Right atrium auricular region (tissue), 2 donors: ENCODE measurements around the gene CPNE7. TPM values are rescaled to one million over a fixed set of nuclear protein-coding genes. Genes with fewer than 3 reads are reported as not detected.

Experiments
- DNase-seq: peaks from one replicate; pipeline ENCODE4 v3.0.0-alpha.2; 2019; ENCODE audit warnings: low spot score
- H3K27ac ChIP-seq, 2 donors: fragments of 200-600 bp; sonication (generic); 1 replicate in 1 of 2; 2 replicates in 1 of 2; pipeline ENCODE4 v1.5.1; 2016 to 2019
- H3K27me3 ChIP-seq, 2 donors: fragments of 200-600 bp; sonication (generic); one replicate each; pipeline versions ENCODE4 v1.5.1 to v1.6.0; 2017 to 2019
- H3K36me3 ChIP-seq: fragments of 200-600 bp; sonication (generic); one replicate; pipeline ENCODE4 v1.5.1; 2016
- H3K4me1 ChIP-seq, 2 donors: fragments of 200-600 bp; sonication (generic); one replicate each; pipeline versions ENCODE4 v1.5.1 to v1.6.0; 2017 to 2019
- H3K4me3 ChIP-seq, 2 donors: fragments of 200-600 bp; sonication (generic); 1 replicate in 1 of 2; 2 replicates in 1 of 2; pipeline ENCODE4 v1.5.1; 2017 to 2019; ENCODE audit warnings: mild to moderate bottlenecking in 1 of 2, moderate library complexity in 1 of 2
- H3K9me3 ChIP-seq, 2 donors: fragments of 200-600 bp; sonication (generic); one replicate each; pipeline ENCODE4 v1.5.1; 2019
- total RNA-seq, 2 donors: library from RNA; depleted of rRNA; stranded (reverse); fragments of >200 nt; gene quantifications; one replicate each; pipeline ENCODE4 v1.1.0, GENCODE V29; 2016
- TF ChIP-seq, protein P1 (sequence below), 2 donors: fragments of 200-600 bp; sonication (generic); IDR thresholded peaks; one replicate each; pipeline ENCODE4 v1.5.1; 2019; ENCODE audit warnings: antibody characterized with exemption in 2 of 2

The CPNE7 gene
- total RNA-seq, 2 donors from 2014 or later: not detected

DNA sequence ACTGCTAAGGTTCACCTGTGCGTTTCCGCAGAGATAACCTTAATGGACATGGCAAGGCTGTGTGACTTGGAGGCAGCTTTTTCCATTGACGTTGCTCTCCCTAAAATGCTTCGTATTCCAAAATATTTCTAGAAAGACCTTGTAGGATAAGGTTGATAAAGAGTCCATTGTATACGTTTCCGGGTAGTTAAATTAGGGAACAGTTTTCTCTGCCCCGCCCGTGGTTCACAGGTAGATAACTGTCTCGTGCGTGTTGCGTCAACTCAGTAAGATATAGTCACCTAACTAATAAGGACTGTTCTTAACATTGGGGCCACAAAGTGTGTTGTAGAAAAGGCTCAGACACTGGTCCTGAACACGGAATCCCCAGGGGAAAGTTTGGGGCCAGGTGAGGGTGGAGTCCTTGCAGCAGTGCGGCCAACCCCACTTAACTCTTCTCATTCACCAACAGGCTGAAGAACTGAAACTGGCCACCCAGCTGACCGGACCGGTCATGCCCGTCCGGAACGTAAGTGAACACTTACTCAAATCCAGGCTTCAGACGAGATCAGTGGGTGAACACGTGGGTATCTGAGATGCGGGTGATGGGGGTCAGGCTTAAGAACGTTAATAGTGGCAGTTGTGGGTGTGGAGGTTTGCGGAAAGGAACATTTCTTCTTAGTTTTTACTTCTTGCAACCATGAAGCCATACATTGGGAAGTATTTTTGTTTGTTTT lies 13.5 kb upstream of the CPNE7 start:
- H3K27me3 ChIP-seq: no peaks in the 10 kb centered on the region
- DNase-seq: no peak
- peak overlapping the region; percentile 88 to 89 for H3K4me3 ChIP-seq
- H3K36me3 ChIP-seq: peaks cover 41% of the 10 kb centered on the region
- H3K9me3 ChIP-seq: no peaks in the 10 kb centered on the region
- H3K4me1 ChIP-seq: peaks cover 0 to 52% of the 10 kb centered on the region in 2 donors
- TF ChIP-seq, protein P1, sequence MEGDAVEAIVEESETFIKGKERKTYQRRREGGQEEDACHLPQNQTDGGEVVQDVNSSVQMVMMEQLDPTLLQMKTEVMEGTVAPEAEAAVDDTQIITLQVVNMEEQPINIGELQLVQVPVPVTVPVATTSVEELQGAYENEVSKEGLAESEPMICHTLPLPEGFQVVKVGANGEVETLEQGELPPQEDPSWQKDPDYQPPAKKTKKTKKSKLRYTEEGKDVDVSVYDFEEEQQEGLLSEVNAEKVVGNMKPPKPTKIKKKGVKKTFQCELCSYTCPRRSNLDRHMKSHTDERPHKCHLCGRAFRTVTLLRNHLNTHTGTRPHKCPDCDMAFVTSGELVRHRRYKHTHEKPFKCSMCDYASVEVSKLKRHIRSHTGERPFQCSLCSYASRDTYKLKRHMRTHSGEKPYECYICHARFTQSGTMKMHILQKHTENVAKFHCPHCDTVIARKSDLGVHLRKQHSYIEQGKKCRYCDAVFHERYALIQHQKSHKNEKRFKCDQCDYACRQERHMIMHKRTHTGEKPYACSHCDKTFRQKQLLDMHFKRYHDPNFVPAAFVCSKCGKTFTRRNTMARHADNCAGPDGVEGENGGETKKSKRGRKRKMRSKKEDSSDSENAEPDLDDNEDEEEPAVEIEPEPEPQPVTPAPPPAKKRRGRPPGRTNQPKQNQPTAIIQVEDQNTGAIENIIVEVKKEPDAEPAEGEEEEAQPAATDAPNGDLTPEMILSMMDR (IDR thresholded peaks at IDR 0.05): no peak
- peak overlapping the region in 1 of 2 donors; percentile 92 for H3K27ac ChIP-seq

GRCh38 chr16:89562939-89563338 lies 12.6 kb upstream of the CPNE7 start:
- Histone ChIP-seq H3K4me3 (no peak overlapping the region), H3K27ac (no peak overlapping the region)
- TF ChIP-seq, protein P1 (IDR thresholded peaks at IDR 0.05): no peak

GRCh38 chr16:89563639-89564392 lies 11.7 kb upstream of the CPNE7 start:
- no peaks in the 10 kb centered on the region for H3K27me3 ChIP-seq
- H3K9me3 ChIP-seq: no peaks in the 10 kb centered on the region
- H3K4me3 ChIP-seq: no peak overlapping the region
- no peak for DNase-seq
- TF ChIP-seq, protein P1 (IDR thresholded peaks at IDR 0.05): no peak
- no peak overlapping the region for H3K27ac ChIP-seq
- peaks cover 0 to 47% of the 10 kb centered on the region in 2 donors for H3K4me1 ChIP-seq
- H3K36me3 ChIP-seq: peaks cover 39% of the 10 kb centered on the region

More at GRCh38 chr16:89562939-89563338, 12.6 kb upstream of the CPNE7 start:
- H3K36me3 ChIP-seq: peaks cover 39% of the 10 kb centered on the region
- H3K4me1 ChIP-seq: peaks cover 0 to 47% of the 10 kb centered on the region in 2 donors
- DNase-seq: no peak
- H3K27me3 ChIP-seq: no peaks in the 10 kb centered on the region
- no peaks in the 10 kb centered on the region for H3K9me3 ChIP-seq

DNA sequence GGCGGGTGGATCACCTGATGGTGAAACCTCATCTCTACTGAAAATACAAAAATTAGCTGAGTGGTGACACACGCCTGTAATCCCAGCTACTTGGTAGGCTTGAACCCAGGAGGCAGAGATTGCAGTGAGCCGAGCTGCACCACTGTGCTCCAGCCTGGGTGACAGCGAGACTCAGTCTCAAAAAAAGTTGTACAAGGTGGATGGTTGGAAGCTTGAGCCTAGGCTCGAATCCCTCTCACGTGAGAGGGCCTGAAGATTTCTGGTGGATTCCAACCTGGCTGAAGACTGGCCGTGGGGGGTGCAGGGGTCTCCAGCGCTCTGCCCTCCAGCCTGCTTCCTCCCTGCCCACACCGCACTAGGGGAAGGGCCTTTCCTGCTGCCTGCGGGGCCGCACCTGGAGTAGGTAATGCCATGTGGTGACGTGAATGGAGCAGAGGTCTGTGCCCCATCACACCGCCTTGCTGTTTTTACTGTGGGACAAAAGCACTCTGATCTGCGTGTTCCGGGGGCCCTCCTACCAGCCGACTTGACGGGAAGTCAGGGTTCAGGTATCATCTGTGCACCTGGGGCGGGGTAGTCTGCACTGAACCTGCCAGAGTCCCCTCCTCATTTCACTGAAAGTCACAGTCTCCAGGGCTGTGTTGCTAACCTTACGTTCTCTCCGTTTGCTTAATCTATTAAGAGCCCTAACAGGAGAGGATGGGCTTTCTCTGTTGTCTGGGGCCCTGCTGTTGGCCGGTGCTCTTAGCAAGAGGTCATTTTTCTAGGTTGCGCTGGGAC lies 10.9 kb upstream of the CPNE7 start:
- Histone ChIP-seq H3K27ac (no peak overlapping the region), H3K27me3 (no peaks in the 10 kb centered on the region), H3K9me3 (no peaks in the 10 kb centered on the region), H3K36me3 (peaks cover 39% of the 10 kb centered on the region), H3K4me3 (no peak overlapping the region), H3K4me1 (peaks cover 0 to 42% of the 10 kb centered on the region in 2 donors)
- TF ChIP-seq, protein P1 (IDR thresholded peaks at IDR 0.05): no peak
- DNase-seq: no peak

- Histone ChIP-seq H3K27ac (no peak overlapping the region), H3K4me3 (no peak overlapping the region), H3K27me3 (no peaks in the 10 kb centered on the region), H3K36me3 (peaks cover 39% of the 10 kb centered on the region), H3K4me1 (peaks cover 0 to 40% of the 10 kb centered on the region in 2 donors), H3K9me3 (no peaks in the 10 kb centered on the region)
- no peak for DNase-seq
- TF ChIP-seq, protein P1 (IDR thresholded peaks at IDR 0.05): no peak
Observed at GRCh38 chr16:89565256-89565505, 10.4 kb upstream of the CPNE7 start.
